ENCODE measurements around the gene SLC17A7.

- TF ChIP-seq CTCF (IDR thresholded peaks at IDR 0.05; ENCODE audit: control extremely low read depth in 1 of 3, insufficient read depth in 1 of 3, low read depth in 1 of 3, low read length in 3 of 3) (no peak), POLR2AphosphoS5 (IDR thresholded peaks at IDR 0.05; ENCODE audit: low read depth, low read length) (no peak), EZH2 (IDR thresholded peaks at IDR 0.05; ENCODE audit: low read depth, low read length, severe bottlenecking) (no peak), TBP (IDR thresholded peaks at IDR 0.05; ENCODE audit: low read depth, low read length) (no peak), NANOG (IDR thresholded peaks at IDR 0.05; ENCODE audit: insufficient read depth, low read depth, low read length, poor library complexity, severe bottlenecking) (no peak), TAF1 (IDR thresholded peaks at IDR 0.05; ENCODE audit: low read depth, low read length) (no peak), CBX5 (IDR thresholded peaks at IDR 0.05; ENCODE audit: low read depth, low read length) (no peak), CBX8 (IDR thresholded peaks at IDR 0.05; ENCODE audit: borderline replicate concordance, low read depth, low read length) (no peak), ASH2L (IDR thresholded peaks at IDR 0.05; ENCODE audit: low read length) (no peak), CEBPB (IDR thresholded peaks at IDR 0.05; ENCODE audit: low read depth, low read length) (no peak), RAD21 (IDR thresholded peaks at IDR 0.05 in 1 of 2, conservative IDR thresholded peaks at IDR 0.05 in 1 of 2; ENCODE audit: low read depth in 2 of 2, low read length in 2 of 2) (no peak), USF2 (IDR thresholded peaks at IDR 0.05; ENCODE audit: low read length) (no peak)
Observed at GRCh38 chr19:49414256-49414655, 27.1 kb downstream of the SLC17A7 start.
